Measurements from ENCODE around the gene MAS1L.
"Not testable (repeated sequence)": the region's sequence is repeated elsewhere in the genome, so short reads cannot be mapped to it uniquely, and the experiment has no call there.

MAS1L gene

DNA sequence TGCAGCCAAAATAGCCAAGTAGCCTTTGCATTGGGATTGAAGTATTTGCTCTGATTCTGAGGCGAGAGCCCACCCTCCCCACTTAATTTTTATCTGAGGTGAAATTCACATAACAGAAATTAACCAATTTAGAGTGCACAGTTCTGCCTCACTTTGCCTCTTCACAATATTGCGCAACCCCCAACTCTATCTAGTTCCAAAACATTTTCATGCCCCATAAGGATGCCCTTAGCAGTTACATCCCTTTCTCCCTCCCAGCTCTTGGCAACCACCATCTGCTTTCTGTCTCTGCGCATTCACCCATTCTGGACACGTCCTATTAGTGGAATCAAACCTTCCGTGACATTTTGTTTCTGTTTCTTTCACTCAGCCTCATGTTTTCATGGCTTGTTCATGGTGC, 9.0 kb downstream of the MAS1L start:
- DNase-seq = no peak

DNA sequence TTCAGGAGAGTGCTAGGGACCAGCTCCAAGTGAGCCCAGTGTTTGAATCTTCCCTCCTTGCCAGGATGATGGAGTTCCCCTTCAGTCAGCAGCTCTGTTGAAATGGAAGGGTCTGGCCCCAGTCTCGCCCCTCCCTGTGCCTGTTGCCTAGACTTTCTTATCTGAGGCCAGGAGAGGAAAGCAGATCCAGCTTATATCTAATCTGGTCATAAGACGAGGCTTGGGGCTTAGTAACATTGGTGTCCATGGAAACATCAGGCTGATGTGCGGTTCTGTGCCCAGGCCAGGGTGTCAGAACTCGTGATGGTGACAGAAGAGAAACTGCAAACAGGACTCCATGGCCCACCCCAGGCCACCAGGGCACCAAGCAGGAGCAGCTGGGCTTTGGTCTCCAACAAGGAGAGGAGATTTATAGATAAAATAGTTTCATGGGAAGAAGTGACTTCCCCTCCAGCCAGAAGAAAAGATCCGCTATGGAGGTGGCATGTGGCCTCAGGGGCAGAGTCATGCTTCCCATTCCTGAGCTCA, 9.8 kb downstream of the MAS1L start:
- no peak for DNase-seq

DNA sequence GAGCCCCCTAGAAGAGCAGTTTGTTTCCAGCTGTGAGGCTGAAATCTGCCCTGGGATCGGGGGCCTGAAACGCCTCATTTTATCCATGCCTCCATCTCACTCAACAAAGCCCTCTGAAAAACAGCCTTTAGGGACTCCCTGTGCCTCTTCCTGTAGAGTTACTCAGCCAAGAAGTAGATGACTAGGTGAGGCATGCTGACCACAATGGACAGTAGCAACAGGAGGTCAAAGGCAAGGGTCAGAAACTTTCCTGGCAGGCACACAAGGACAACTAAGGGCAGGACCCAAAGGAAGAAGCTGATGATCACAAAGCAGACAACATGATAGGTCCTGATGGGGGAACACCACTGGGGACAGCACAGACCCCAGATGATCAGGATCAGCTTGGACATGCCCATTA, 12.8 kb downstream of the MAS1L start:
- no peak for DNase-seq

DNA sequence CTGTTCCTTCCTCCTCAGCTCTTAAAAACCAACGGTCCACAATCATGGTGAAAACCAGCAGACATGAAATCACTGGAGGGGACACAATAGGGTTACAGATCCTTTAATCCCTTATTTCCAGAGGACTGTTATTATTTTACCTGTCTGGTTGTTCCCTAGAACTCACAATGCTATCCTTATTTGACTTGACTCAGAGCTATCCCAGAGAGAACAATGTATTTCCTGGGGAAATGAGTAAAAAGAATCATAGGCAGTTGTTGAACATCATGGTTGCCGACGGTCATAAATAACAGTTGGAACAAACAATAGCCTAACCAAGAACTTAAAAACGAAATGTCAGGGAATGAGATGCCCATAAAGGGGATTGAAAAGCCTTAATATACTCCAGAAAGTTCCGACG, 21.5 kb downstream of the MAS1L start:
- DNase-seq = no peak

DNA sequence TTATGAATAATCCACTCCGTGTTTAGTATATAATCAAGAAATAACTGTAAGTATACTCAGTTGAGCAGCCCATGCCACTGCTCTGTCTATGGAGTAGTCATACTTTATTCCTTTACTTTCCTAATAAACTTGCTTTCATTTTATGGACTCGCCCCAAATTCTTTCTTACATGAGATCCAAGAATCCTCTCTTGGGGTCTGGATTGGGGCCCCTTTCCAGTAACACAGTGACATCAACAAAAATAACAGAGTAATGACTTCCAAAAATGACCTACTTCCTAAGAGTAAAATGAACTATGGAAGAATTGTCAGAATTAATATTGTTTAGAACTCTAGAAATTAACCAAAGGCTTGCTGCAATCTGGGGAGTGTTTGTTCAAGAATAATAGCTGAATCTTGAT, 22.0 kb downstream of the MAS1L start:
- DNase-seq = no peak

DNA sequence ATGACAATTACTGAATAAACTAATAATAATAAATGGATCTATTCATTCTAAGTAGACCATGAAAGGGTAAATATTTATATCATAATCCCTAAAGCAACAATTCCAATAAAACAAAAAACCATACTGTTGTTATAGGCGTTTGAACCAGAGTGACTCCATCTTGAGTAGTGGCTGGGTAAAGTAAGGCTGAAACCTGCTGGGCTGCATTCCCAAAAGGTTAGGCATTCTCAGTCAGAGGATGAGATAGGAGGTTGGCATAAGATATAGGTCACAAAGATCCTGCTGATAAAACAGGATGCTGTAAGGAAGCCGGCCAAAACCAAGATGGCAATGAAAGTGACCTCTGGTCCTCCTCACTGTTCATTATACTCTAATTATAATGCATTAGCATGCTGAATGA, 22.5 kb downstream of the MAS1L start:
- no peak for DNase-seq

DNA sequence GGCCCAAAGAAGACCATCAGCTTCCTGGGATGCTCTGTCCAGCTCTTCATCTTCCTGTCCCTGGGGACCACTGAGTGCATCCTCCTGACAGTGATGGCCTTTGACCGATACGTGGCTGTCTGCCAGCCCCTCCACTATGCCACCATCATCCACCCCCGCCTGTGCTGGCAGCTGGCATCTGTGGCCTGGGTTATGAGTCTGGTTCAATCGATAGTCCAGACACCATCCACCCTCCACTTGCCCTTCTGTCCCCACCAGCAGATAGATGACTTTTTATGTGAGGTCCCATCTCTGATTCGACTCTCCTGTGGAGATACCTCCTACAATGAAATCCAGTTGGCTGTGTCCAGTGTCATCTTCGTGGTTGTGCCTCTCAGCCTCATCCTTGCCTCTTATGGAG, 25.7 kb downstream of the MAS1L start:
- DNase-seq = no peak

DNA sequence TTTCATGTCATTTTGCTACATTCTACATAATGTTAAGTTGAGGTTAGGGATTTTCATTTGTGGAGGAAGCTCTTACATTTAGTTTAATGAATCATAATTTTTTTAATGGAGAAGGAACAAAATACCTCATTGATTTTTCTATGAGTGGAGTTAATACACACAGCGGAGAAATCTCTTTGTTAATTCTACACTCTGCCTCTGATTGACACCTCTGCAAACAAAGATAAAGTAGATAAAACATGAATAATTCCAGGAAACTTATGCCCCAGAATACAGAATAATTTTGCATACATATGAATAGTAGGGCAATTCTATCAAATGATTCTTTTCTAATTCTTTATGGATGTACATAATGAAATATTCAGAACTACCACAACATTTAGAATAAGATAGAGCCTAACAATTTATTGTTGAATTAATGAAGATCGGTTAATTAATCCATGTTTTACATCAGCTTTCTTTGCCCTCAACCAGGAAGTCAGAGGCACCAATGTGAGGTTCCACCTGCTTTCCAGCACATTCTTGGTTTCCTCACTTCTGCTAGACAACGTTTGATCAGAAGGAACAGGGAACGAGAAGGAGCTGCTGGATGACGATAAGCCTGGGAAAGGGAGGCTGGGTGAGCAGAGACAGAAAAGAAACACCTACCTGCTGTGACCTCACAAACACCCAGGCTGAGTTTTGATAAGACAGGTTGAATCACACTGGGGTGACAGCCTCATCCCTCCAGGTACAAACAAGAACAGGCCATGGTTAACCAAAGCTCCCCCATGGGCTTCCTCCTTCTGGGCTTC, 26.5 kb downstream of the MAS1L start:
- DNase-seq = no peak

DNA sequence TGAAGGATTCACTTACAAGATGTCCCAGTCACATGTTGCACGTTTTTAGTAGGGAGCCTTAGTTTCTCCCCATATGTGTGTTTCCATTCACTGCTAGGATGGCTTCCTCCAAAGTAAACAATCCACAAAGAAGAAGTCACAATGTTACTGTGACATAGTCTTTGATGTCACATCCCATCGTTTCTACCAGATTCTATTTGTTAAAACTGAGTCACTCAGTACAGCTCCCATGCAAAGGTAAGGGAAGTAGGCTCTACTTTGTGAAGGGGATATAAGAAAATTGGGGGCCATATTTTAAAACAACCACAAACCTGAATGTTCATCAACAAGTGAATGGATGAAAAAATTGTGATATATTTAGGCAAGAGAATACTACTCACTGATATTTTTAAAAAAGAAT, 30.8 kb downstream of the MAS1L start, which contains the start of the genes OR11A1 and OR2H1:
OR11A1 (minus strand) TSS at position 101 of the 400 bp plus-strand sequence. CDS start 29,430 bp downstream, outside the sequence.
OR2H1 (plus strand) TSS at position 185 of the 400 bp plus-strand sequence. CDS start 4,615 bp downstream, outside the sequence.
- DNase-seq = no peak

DNA sequence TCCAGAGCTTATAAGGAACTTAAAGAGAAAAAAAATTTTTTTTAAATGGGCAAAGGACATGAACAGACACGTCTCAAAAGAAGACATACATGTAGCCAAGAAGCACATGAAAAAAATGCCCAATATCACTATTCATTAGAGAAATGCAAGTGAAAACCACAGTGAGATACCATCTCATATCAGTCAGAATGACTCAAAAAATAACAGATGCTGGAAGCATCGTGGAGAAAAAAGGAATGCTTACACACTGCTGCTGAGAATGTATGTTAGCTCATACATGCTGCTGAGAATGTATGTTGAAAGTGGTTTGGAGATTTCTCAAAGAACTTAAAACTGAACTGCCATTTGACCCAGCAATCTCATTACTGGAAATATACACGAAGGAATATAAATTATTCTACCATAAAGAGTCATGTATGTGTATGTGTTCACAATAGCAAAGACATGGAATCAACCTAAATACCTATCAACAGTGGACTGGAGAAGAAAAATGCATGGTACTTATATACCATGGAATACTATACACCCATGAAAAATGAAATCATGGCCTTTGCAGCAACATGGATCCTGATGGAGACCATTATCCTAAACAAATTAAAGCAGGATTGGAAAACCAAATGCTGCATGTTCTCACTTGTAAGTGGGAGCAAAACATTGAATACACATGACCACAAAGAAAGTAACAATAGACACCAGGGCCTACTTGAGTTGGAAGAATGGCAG, 36.1 kb downstream of the MAS1L start:
- no peak for DNase-seq

DNA sequence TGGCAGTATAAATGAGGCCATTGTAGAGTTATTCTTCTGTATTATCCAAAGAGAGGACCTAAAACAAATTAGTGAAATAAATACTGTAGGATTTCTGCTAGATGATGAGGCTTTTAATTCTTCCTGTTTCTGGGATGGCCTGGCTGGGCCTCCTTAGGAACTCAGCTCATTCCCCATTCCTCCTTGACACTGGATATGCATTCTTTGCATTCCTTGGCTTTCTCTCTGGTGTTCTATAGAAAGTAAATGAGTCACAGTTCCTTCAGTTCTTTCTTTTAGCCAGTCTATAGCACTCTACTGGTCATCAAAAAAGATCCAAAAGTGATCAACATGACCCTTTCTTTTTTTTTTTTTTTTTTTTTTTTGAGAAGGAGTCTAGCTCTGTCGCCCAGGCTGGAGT, 40.1 kb downstream of the MAS1L start:
- DNase-seq = no peak

DNA sequence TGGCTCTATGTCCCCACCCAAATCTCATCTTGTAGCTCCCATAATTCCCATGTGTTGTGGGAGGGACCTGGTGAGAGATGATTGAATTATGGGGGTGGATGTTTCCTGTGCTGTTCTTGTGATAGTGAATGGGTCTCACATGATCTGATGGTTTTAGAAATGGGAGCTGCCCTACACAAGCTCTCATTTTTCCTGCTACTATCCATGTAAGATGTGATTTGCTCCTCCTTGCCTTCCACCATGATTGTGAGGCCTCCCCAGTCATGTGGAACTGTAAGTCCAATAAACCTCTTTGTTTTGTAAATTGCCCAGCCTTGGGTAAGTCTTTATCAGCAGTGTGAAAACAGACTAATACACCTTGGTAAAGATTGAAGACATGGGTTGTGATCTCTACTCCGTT, 43.7 kb downstream of the MAS1L start:
- DNase-seq = not testable (repeated sequence)

DNA sequence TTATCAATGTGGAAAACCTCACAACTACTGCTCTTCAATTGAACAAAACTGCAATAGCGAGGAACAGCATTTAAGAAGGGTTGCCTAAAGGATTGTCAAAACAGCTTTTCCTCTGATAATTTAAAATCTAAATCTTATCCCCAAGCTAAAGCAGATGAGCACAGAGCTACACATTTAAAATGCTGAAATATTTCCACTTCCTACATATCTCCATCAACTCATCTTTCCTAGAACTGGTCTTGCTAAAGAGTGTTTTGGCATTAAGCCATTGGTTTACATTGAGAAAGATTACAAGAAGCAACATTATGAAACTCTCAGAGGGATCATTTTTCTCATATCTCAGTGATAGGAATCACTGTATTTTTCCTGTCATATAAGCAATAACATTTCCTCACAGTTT, 45.0 kb downstream of the MAS1L start:
- DNase-seq = no peak

DNA sequence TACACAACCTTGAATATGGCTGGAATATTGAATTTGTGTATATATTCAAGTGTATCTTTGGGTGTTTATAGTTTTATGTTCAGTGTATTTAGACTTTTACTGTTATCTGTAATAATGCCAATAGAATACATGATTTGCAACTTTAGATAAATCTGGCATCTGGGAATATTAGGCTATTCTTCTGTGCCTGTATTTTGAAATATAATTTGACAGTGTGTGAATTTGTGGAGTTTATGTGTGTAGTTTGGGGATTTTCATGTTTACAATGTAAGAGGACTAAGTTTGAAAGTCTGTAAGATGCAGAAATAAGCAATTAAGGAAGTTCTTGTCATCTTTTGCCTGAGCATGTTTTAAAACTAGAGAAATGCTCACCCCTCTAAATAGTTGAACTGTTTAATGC, 48.8 kb downstream of the MAS1L start, which contains the start of gene OR10C1:
OR10C1 (plus strand) TSS at position 301 of the 400 bp plus-strand sequence. CDS start 710 bp downstream, outside the sequence.
- DNase-seq = no peak

DNA sequence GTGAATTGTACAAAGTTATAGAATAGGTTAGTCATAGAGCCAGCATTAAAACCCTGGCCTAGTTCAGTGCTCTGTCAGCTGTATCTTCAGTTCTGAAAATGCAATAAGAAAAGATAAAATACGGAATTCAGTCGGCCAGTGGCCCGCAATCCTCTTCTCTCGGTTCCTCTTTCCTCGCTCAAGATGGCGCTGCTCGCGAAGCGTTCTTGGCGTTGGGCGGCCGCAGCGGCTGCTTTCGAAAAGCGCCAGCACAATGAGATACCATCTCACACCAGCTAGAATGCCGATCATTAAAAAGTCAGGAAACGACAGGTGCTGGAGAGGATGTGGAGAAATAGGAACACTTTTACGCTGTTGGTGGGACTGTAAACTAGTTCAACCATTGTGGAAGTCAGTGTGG, 51.0 kb downstream of the MAS1L start:
- not testable (repeated sequence) for DNase-seq

Data from NCI-H446 treated with DMSO at 0.1 percent for 48 hours (cell line).